ENCODE measurements around the gene RACGAP1.
"Not testable (repeated sequence)": the region's sequence is repeated elsewhere in the genome, so short reads cannot be mapped to it uniquely, and the experiment has no call there.

RACGAP1 gene

DNA sequence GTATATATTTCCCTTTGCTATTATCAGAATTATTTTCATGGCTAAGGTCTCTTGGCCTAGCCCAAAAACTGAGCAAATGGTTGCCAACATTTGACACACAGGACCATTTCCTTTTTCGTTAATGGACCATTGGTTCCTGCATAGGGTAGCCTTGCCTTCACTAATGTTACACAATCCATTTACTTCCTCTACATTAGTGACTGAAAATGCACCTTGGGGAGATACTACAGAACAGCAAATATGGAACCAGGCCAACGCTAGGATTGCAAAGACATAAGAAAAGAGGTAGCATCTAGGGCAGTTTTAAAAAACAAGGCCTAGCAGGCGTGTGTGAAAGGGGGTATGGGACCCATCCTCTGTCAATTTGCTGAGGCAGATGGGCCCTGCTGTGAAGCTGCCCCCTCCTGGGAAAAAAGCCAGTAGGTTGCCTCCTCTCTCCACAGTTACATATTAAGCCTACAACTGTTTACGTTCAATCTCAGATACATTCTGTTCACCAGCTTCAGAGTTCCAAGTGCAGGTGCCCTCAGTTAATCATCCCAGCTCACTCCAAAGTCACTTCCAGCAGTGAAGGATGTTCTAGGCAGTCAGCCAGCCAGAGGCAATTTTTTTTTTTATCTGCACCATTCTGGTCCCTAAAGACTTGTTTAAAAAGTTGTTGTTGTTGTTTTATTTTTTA lies 37.5 kb downstream of the RACGAP1 start:
- peak; percentile 10 for DNase-seq (ENCODE audit: low read depth, low spot score)

DNA sequence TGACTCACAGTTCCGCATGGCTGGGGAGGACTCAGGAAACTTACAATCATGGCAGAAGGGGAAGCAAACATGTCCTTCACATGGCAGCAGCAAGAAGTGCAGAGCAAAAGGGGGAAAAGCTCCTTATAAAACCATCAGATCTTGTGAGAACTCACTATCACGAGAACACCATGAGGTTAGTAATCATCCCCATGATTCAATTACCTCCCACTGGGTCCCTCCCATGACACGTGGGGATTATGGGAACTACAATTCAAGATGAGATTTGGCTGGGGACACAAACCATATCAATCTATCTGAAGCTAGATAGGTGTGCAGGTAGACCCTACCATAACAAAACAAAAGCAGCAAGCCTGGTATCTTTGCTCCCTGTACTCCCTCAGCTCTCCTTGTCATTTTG lies 38.8 kb downstream of the RACGAP1 start:
- not testable (repeated sequence) for DNase-seq (ENCODE audit: low read depth, low spot score)

DNA sequence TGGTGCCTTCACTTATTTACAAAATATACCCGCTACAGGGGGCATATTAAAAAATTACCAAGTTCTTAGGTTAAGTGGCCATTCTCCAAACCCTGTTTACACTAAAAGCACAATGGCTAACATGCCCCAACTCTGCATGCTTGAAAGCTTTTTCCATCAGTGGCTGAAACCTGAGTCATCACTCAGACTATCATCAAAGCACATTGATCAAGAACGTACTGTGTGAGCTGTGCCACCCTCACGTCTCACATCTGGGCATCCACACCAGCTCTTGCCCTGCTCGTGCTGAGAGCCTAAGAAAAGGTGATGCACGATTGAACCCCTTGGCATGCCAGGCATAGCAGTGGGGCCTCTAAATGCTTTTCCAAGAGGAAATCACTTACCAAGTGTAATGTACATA lies 39.3 kb downstream of the RACGAP1 start:
- no peak for DNase-seq (ENCODE audit: low read depth, low spot score)

DNA sequence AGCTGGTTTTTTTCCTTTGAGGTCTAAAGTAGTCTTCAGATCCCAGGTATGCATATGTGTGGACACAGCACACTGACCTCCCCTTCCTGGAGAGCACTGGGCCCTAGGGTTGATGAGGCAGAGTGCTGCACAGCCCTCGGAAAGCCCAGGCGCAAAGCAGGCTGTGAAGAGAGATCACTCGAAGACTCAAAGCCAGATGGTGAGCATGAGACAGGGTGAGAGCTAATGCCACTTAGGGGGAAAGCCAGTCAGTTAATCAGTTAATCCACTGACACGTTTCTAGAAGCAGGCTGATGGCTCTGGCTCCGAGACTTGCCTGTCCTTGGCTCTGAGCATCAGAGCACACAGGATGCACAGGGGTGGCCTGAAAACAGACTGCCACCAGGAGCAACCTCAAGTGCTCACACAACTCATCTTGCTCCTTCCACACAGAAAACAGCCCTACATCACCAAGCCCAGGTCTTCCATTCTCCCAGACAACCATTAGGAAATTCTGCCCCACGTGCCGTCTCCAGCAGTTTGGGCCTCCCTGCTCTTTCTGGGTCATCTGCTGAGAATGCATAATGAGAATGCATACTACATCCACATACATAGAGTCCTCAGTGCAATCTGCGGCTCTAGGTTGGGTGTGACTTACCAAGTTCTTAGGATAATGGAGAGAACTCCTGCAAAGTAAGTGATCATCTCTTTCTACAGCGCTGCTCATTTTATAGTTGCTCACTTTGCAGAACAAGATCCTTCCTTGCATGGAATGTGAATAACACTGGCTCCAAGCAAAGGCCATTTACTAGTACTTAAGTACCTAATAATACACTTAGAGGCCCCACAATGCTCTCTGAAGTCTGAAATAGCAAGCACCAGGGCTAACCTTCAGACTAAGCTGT lies 40.6 kb downstream of the RACGAP1 start:
- no peak for DNase-seq (ENCODE audit: low read depth, low spot score)

DNA sequence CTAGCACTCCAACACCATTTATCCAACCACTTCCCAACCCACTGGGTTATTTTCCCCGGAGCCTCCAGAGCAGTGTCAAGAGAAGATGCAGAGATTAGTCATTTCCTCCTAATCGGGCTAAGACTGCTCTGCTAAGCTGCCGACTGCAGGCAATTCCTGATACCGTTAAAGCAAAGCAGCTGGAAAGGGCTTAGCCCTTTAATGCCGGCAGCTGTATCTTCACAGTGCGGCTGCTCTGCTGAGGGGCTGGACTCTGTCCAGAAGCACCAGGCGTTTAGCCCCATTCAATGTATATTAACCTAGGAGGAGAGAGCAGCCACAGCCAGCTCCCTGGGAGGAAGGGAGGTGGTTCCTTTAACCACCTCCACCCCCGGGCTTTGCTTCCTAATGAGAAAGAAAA lies 41.4 kb downstream of the RACGAP1 start:
- DNase-seq (ENCODE audit: low read depth, low spot score): peak; percentile 57

DNA sequence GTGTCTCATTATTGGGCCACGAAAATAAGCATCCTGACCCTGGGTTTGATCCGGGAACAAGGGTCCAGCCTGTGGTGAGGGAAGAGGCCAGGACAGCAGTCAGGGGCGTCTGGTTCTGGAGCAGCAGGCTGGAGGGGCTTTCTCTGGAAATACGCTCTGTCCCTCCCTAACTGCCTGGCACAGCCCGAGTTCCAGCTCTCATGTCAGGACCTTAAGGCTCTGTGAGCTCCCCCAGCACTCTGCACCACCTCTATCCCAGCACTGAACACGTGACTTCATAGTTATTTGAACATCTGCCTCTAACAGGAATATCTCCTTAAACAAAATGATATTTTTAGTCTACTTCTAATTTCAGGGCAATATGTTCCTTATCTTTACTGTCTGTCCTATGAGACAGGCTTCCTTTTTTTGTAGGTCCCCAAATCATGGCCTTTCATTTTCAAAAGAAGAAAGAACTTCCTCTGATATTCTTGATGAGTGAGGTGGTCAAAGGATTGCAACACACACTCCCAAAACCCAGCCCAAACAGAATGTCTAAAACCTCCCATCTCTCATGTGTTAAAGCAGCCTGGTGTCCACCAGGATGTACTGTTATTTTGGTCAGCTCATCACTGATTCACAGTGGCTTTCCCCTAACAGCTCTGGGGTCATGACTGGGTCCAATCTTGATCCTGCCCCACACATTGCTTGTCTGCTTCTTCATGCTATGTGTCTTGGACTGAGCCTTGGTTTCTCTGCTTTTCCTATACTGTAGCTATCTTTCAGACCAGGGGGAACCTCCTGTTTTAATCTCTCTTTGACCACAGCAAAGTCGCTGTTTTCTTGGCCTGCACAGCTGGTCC lies 42.8 kb downstream of the RACGAP1 start:
- no peak for DNase-seq (ENCODE audit: low read depth, low spot score)

DNA sequence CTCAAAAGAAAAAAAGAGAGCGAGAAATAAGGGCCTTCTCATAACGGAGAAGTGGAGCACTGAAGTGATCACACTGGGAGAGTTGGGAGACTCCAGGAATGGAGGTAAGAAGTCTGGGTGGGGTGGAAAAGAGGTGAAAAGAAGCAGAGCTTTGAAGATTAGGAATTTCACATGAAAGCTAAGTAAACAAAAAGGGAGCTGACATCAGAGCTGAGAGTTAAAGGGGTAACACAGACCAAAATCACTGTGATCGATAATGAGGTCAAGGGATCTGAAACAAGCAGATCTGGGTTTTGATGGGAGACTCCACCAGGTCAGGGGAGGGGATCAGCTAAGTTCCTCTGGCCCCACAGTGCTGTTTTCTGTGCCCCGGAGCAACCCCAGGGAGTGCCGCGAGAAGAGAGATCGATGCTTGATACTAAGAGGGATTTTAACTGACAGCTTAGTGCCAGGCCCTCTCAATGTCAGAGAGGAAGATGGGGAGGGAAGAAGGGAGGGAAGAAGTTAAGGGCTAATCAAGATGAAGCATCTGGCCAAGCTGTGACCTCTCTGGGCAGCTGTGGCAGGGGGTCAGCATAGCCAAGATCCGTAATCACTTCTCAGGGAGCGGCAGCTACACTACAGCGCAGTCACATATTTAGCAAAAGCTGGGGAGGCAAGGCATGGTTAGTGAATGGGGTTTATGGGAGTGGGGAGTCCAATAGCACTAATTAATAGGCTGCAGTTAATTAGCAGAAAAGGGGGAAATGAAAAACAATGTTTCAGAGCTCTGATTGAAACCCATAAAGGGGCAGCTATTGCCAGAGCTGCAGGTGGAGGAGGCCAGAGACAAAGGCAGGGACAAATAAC lies 44.6 kb downstream of the RACGAP1 start:
- DNase-seq (ENCODE audit: low read depth, low spot score): no peak

DNA sequence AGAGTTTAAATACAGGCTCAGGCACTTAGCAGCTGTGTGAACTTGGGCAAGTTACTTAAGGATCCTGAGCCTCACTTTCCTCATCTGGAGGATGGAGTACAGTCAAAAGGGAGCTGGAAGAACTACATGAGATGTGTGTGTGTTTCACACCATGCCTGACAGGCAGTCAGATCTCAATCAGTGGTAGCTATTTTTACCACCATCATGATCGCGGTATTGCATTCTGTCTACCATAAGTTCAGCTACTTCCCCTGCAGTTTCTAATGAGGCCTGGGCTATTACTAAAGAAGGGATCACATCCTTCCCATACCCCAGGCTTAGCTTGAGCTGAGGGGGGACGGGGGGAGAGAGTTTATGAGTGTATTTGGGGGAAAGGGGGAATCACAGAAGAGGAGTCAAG lies 45.5 kb downstream of the RACGAP1 start:
- no peak for DNase-seq (ENCODE audit: low read depth, low spot score)

DNA sequence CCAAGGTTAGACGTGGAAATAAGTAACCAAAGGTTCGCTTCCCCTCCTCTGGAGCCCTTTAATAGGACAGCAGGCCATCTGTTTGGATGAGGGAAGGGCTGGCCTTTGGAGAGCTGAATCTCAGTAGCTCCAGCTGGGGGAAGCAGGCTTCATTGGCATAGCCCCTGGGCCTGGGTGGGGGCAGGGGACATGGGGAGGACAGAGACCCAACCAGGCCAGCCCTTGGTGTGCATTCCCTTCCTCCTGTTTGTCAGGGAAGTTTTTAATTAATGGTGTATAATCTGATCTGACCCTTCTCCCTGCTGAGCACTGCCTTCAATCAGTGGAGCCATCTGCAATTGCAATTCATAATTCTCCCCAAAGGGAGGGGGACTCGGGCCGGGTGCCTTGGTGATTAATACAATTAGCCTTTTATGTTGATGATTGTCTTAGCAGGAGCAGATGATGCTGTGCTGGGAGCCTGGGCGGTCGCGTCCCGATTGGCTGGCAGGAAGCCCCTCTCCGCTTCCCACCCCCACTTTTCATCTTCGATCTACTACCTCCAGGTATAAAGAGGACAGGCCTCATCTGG lies 46.2 kb downstream of the RACGAP1 start:
- DNase-seq (ENCODE audit: low read depth, low spot score): no peak

DNA sequence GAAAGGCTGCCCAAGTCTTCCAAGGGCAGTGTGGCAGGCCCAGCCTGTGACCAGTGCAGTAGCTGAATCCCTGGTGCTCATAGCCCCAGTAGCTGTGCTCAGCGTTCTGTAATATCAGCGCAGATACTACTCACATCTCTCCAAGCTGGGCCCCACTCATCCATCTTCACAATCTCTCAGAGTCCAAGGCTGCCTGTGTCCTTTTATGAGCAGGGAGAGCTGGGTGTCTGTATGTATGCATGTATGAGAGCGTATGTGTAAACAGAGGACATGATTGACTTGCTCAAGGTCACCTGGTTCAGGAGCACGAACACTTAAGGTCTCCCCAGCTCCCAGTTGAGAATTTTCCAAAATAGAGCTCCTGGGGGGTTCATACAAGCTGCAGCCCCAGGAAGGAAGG lies 47.2 kb downstream of the RACGAP1 start:
- no peak for DNase-seq (ENCODE audit: low read depth, low spot score)

DNA sequence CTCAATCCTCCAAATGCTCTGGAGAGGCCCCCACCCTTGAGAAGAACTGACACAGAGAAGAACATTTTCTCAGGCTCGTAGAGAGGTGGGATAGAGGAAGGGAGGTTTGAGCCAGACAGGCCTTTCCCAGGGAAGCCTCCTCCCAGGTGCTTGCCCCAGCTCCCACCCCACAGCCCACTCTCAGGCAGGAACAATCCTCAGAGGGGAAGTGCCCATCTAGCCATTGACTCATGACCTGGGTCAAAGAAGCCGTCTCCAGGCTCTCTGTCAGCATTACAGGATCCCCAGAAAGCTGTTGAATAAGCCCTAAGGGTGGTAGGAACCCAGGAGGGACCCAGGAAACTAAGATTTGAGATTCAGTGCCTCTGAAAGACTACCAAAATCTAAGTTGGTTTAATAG lies 48.7 kb downstream of the RACGAP1 start:
- DNase-seq (ENCODE audit: low read depth, low spot score): no peak

DNA sequence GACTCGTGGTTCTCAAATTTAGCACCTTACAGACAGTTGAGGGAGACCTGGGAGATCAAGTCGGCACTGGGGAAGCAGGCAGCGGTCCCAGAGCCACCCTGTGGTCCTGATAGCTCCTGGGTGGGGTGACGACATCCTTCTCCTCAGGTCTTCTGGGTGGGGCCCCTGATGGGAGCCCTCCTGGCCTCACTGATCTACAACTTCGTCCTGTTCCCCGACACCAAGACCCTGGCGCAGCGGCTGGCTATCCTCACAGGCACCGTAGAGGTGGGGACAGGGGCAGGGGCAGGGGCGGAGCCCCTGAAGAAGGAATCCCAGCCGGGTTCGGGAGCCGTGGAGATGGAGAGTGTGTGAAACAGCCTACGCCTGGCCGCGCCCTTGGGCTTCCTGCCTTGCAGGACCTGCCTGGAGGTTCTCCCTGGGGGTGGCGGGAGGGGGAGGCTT lies 50.0 kb downstream of the RACGAP1 start:
- no peak for DNase-seq (ENCODE audit: low read depth, low spot score)

DNA sequence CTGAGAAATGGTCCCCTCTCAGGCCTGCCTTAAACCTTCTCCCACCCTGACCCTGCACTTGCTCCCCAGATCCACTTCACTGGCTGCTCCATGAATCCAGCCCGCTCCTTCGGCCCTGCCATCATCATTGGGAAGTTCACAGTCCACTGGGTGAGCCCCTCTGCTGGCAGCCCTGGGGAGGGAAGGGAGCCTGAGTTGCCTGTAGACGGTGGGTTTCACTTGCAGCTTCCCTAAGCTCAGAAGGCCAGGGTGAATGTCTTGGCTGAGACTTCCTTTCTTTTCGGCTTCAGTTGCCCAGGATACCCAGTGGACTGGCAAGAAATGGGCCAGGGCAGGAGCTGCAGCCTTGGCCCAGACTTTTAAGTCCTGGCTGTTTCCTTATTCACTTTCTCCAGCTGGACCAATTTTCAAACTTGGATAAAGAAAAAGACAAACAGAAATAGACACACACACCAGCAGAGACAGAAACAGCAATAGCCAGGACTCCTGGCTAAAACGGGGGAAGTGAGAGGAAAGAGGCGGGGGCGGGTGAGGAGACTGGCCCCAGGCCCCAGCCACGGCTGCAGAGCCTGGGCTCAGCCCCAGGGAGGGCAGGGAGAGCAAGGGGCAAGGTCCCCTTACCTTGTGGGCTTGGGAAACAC lies 50.5 kb downstream of the RACGAP1 start:
- DNase-seq (ENCODE audit: low read depth, low spot score): no peak

DNA sequence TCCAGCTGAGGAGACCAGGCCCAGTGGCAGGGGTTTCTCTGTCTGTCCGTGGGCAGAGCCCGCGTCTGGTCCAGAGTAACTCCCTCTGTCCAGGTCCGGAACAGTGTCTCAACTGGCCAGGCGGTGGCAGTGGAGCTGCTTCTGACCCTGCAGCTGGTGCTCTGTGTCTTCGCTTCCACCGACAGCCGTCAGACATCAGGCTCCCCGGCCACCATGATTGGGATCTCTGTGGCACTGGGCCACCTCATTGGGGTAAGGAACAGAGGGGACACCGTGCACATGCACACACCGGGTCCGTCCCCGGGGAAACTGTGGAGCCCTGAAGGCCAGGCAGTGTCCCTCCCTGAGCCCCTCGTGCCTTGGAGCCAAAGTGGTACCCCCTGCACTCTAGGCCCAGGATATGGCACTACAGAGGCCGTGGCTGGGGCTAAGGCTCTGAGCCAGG lies 51.0 kb downstream of the RACGAP1 start:
- DNase-seq (ENCODE audit: low read depth, low spot score): no peak

DNA sequence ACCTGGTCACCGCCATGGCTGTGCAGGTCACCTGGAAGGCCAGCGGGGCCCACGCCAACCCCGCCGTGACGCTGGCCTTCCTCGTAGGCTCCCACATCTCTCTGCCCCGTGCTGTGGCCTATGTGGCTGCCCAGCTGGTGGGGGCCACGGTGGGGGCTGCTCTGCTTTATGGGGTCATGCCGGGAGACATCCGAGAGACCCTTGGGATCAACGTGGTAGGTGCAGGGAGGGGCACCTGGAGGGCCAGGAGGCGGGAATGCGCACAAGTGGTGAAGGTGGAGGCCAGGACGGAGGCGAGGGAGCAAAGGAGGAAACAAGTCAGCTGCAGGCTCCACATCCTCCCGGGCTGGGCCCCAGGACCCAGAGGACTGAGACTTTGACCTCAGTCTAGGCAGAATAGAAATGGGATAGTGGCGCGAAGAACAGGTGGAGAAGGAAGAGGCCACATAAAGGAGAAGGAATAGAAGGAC lies 51.9 kb downstream of the RACGAP1 start:
- DNase-seq (ENCODE audit: low read depth, low spot score): no peak

DNA sequence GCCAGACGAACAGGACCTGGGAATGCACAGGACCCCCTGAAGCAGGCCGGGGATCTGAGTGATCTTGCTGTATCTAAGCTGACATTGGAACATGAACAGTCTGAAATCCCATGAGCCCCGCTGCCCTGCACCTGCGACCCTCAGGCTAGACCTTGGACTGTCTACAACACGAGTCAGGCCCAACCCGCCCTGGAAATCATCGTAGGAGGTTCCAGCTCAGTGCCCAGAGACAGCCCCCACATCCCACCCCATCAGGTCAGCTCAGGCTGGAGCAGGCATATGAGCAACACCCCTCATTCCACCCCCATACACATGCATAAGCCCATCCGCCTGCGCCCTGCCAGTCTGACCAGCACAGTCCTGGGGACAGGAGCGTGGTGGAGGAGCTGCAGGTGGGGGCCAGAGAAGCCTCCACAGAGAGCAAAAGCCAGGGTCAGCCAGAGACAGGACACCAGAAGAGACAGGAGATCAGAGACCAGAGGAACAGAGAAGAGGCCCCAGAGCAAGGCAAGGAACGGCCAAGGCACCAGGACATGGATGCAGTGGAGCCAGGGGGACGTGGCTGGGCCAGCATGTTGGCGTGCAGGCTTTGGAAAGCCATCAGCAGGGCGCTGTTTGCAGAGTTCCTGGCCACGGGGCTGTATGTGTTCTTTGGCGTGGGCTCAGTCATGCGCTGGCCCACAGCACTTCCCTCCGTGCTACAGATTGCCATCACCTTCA lies 52.5 kb downstream of the RACGAP1 start, which contains the start of gene AQP6:
Gene AQP6 (plus strand): TSS at position 307 of the 720 bp plus-strand sequence. CDS start 227 bp downstream, at position 534.
- DNase-seq (ENCODE audit: low read depth, low spot score): no peak

DNA sequence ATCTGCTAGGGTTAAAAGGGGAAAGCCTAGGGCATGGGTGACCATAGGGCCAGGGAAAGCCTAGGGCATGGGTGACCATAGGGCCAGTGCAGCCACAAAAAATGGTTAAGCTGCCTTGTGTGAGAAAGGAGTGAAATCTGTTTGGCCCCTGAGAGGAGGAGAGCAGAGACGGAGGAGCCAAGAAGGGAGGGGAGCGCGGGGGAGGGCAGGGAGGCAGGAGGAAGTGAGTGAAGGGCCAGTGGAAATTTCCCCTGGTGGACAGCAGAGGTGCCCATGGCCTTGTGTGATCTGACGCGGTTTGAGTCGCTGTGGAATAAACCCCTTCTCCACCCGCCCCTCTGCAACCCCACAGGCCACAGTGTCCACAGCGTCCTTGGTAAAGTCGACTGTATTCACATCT lies 53.2 kb downstream of the RACGAP1 start:
- DNase-seq (ENCODE audit: low read depth, low spot score): no peak

DNA sequence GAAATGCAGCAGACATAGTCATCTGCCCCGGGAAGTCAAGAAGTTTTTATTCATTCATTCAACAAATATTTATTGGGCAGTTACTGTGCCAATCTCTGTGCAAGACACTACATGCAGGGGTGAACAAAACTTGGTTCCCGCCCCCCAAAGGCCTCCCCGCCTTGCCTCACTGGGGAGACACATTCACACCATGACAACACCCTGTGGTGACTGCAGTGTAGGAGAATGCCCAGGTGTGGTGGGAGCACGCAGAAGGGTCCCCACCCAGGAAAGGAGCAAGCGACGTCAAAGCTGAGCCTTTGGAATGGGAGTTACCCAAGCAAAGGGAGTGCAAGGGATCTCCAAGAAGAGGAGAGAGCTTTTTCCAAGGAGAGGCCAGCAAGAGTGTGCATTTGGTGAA lies 54.2 kb downstream of the RACGAP1 start:
- no peak for DNase-seq (ENCODE audit: low read depth, low spot score)

DNA sequence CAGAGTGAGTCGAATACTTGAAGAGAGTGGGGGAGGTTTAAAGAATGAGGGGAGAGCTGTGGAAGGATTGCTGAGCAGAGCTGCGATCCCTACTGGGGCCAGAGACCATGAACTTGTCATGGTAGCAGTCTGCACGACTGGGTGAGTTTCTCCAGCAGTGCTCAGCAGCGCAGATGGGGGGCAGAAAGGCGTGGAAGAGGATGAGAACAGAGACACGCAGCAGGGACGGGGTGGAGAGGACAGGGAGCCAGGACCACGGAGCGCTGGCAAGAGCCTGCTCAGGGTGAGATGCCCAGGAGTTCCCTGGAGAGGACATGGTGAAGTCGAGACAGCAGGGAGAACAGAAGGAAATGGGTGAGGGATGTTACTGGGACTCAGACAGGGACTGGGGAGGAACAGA lies 54.6 kb downstream of the RACGAP1 start:
- DNase-seq (ENCODE audit: low read depth, low spot score): no peak

Data from smooth muscle cell of the brain vasculature (primary cell).